ENCODE measurements around the gene YY1.

Gene YY1

GRCh38 chr14:100317912-100318808, 79.2 kb downstream of the YY1 start:
- peak; percentile 46 for TF ChIP-seq CTCF (IDR thresholded peaks at IDR 0.05; ENCODE audit: borderline replicate concordance, extremely low read depth, low read length, poor library complexity, severe bottlenecking)
- TF ChIP-seq EZH2 (IDR thresholded peaks at IDR 0.05; ENCODE audit: borderline replicate concordance, low read depth, low read length, severe bottlenecking): no peak
- Histone ChIP-seq H3K4me2 (ENCODE audit: insufficient read depth, low read length) (no peak overlapping the region), H3K4me3 (ENCODE audit: low read depth in 1 of 2, low read length in 2 of 2) (no peak overlapping the region), H3K79me2 (ENCODE audit: insufficient read depth, low read length) (no peaks in the 10 kb centered on the region), H3K36me3 (ENCODE audit: insufficient read depth, low read length) (no peaks in the 10 kb centered on the region), H3K27me3 (ENCODE audit: insufficient read depth, low read length, poor library complexity) (no peaks in the 10 kb centered on the region), H2AFZ (ENCODE audit: low read depth, low read length) (no peak overlapping the region), H3K4me1 (ENCODE audit: insufficient read depth, low read length) (no peaks in the 10 kb centered on the region), H3K9me3 (ENCODE audit: insufficient read depth, low read length, severe bottlenecking) (no peaks in the 10 kb centered on the region), H3K9ac (ENCODE audit: low read depth, low read length) (no peak overlapping the region), H3K27ac (ENCODE audit: low read length) (no peak overlapping the region), H4K20me1 (ENCODE audit: insufficient read depth, low read length) (peaks cover 5% of the 10 kb centered on the region; the same call in 1 of the 2 replicates)
- ATAC-seq (ENCODE audit: insufficient read depth, low read depth): peak; percentile 59; the same call in 2 of the 3 replicates
- no peak for DNase-seq

GRCh38 chr14:100320157-100320856, 81.4 kb downstream of the YY1 start:
- no peaks in the 10 kb centered on the region for H3K9me3 ChIP-seq (ENCODE audit: insufficient read depth, low read length, severe bottlenecking)
- no peak overlapping the region for H2AFZ ChIP-seq (ENCODE audit: low read depth, low read length)
- no peaks in the 10 kb centered on the region for H3K79me2 ChIP-seq (ENCODE audit: insufficient read depth, low read length)
- TF ChIP-seq EZH2 (IDR thresholded peaks at IDR 0.05; ENCODE audit: borderline replicate concordance, low read depth, low read length, severe bottlenecking) (no peak), CTCF (IDR thresholded peaks at IDR 0.05; ENCODE audit: borderline replicate concordance, extremely low read depth, low read length, poor library complexity, severe bottlenecking) (no peak)
- H3K36me3 ChIP-seq (ENCODE audit: insufficient read depth, low read length): no peaks in the 10 kb centered on the region
- no peak overlapping the region for H3K4me3 ChIP-seq (ENCODE audit: low read depth in 1 of 2, low read length in 2 of 2)
- ATAC-seq (ENCODE audit: insufficient read depth, low read depth) (no peak), DNase-seq (no peak)
- H4K20me1 ChIP-seq (ENCODE audit: insufficient read depth, low read length): peaks cover 5% of the 10 kb centered on the region; the same call in 1 of the 2 replicates
- no peak overlapping the region for H3K4me2 ChIP-seq (ENCODE audit: insufficient read depth, low read length)
- H3K4me1 ChIP-seq (ENCODE audit: insufficient read depth, low read length): no peaks in the 10 kb centered on the region
- H3K9ac ChIP-seq (ENCODE audit: low read depth, low read length): no peak overlapping the region
- H3K27me3 ChIP-seq (ENCODE audit: insufficient read depth, low read length, poor library complexity): no peaks in the 10 kb centered on the region
- H3K27ac ChIP-seq (ENCODE audit: low read length): no peak overlapping the region

GRCh38 chr14:100321473-100322137, 82.7 kb downstream of the YY1 start:
- Histone ChIP-seq H3K4me3 (ENCODE audit: low read depth in 1 of 2, low read length in 2 of 2) (no peak overlapping the region), H4K20me1 (ENCODE audit: insufficient read depth, low read length) (peaks cover 5% of the 10 kb centered on the region; the same call in 1 of the 2 replicates), H3K9me3 (ENCODE audit: insufficient read depth, low read length, severe bottlenecking) (no peaks in the 10 kb centered on the region), H3K27me3 (ENCODE audit: insufficient read depth, low read length, poor library complexity) (no peaks in the 10 kb centered on the region), H3K4me2 (ENCODE audit: insufficient read depth, low read length) (no peak overlapping the region), H3K9ac (ENCODE audit: low read depth, low read length) (no peak overlapping the region), H3K36me3 (ENCODE audit: insufficient read depth, low read length) (no peaks in the 10 kb centered on the region), H2AFZ (ENCODE audit: low read depth, low read length) (no peak overlapping the region), H3K27ac (ENCODE audit: low read length) (no peak overlapping the region), H3K79me2 (ENCODE audit: insufficient read depth, low read length) (no peaks in the 10 kb centered on the region), H3K4me1 (ENCODE audit: insufficient read depth, low read length) (no peaks in the 10 kb centered on the region)
- ATAC-seq (ENCODE audit: insufficient read depth, low read depth): no peak
- TF ChIP-seq CTCF (IDR thresholded peaks at IDR 0.05; ENCODE audit: borderline replicate concordance, extremely low read depth, low read length, poor library complexity, severe bottlenecking) (no peak), EZH2 (IDR thresholded peaks at IDR 0.05; ENCODE audit: borderline replicate concordance, low read depth, low read length, severe bottlenecking) (no peak)
- no peak for DNase-seq
